K562 (cell line): ENCODE results near the gene SLC49A4. TPM values are rescaled to one million over a fixed set of nuclear protein-coding genes. Genes with fewer than 3 reads are reported as not detected.
A peak's percentile ranks its signal among the peaks of the same experiment; 100 is the strongest.

Experiments used
- DMBX1 ChIP-seq: fragments of 250-450 bp; sonication (Bioruptor Pico); IDR thresholded peaks from 2 replicates; pipeline ENCODE4 v1.8.0; 2022; ENCODE audit warnings: inconsistent platforms, mild to moderate bottlenecking, moderate library complexity, borderline replicate concordance
- MBD2 ChIP-seq: sonication (generic); IDR thresholded peaks from 2 replicates; pipeline ENCODE4 v1.6.1; 2016; ENCODE audit warnings: low read depth, borderline replicate concordance
- MTA1 ChIP-seq: fragments of 450-650 bp; IDR thresholded peaks from 2 replicates; pipeline ENCODE4 v1.6.1; 2017; ENCODE audit warnings: borderline replicate concordance
- RBM17 ChIP-seq: fragments of 200-400 bp; formaldehyde crosslinking; IDR thresholded peaks from 2 replicates; pipeline ENCODE4 v1.6.1; 2017; ENCODE audit warnings: low read depth, mild to moderate bottlenecking, low read length, borderline replicate concordance
- SREBF1 ChIP-seq: fragments of 150-350 bp; IDR thresholded peaks from 2 replicates; pipeline ENCODE4 v1.6.1; 2014; ENCODE audit warnings: antibody characterized with exemption, low read depth, low read length, borderline replicate concordance
- ZNF316 ChIP-seq: fragments of 450-650 bp; IDR thresholded peaks from 2 replicates; pipeline ENCODE4 v1.6.1; 2016
- ZNF384 ChIP-seq: IDR thresholded peaks from 2 replicates; pipeline ENCODE4 v1.6.1; 2012; ENCODE audit warnings: low read depth, low read length, improper control_type of control experiment
- ZSCAN32 ChIP-seq: fragments of 450-650 bp; formaldehyde crosslinking; IDR thresholded peaks from 2 replicates; pipeline ENCODE4 v1.4.0; 2020; ENCODE audit warnings: mild to moderate bottlenecking, moderate library complexity
- polyA plus RNA-seq, 8 experiments: library from polyadenylated mRNA; depleted of rRNA in 4 of 8; stranded (reverse) in 5 of 8; unstranded in 3 of 8; fragments of >200 nt; fragmentation: Nextera tagmentation in 2 of 8; fragmentation: Illumina TruSeq in 1 of 8; extraction: Ambion mirVana in 2 of 8; extraction: Trizol in 1 of 8; gene quantifications; 2 replicates each; pipeline versions ENCODE4 v1.2.1 to v1.2.3, GENCODE V29; 2011 to 2014; ENCODE audit warnings: inconsistent platforms in 1 of 8, missing spikeins in 1 of 8
- total RNA-seq, 7 experiments: library from RNA; depleted of rRNA in 6 of 7; stranded (reverse); fragments of >200 nt in 6 of 7; fragmentation: Illumina TruSeq in 2 of 7; extraction: Trizol in 2 of 7; gene quantifications; 2 replicates each; pipeline versions ENCODE4 v1.2.1 to v1.2.3, GENCODE V29; 2011 to 2021; ENCODE audit warnings: low replicate concordance in 1 of 7
- TF ChIP-seq, protein P1 (sequence below): fragments of 450-650 bp; IDR thresholded peaks from 2 replicates; pipeline ENCODE4 v1.6.1; 2016; ENCODE audit warnings: mild to moderate bottlenecking, moderate library complexity
- TF ChIP-seq, protein P2 (sequence below): fragments of 250-450 bp; sonication (Bioruptor Pico); IDR thresholded peaks from 2 replicates; pipeline ENCODE4 v1.5.0; 2021; ENCODE audit warnings: mild to moderate bottlenecking, borderline replicate concordance
- TF ChIP-seq, protein P3 (sequence below): fragments of 250-450 bp; sonication (Bioruptor Pico); IDR thresholded peaks from 2 replicates; pipeline ENCODE4 v1.5.0; 2020; ENCODE audit warnings: mild to moderate bottlenecking, borderline replicate concordance

Gene SLC49A4
- total and polyA plus RNA-seq, 9 of the 15 experiments (the other 6 are each of a cell fraction or from before 2014, with no cell fraction given): 0.15 to 1.3 (median 0.83) TPM

DNA sequence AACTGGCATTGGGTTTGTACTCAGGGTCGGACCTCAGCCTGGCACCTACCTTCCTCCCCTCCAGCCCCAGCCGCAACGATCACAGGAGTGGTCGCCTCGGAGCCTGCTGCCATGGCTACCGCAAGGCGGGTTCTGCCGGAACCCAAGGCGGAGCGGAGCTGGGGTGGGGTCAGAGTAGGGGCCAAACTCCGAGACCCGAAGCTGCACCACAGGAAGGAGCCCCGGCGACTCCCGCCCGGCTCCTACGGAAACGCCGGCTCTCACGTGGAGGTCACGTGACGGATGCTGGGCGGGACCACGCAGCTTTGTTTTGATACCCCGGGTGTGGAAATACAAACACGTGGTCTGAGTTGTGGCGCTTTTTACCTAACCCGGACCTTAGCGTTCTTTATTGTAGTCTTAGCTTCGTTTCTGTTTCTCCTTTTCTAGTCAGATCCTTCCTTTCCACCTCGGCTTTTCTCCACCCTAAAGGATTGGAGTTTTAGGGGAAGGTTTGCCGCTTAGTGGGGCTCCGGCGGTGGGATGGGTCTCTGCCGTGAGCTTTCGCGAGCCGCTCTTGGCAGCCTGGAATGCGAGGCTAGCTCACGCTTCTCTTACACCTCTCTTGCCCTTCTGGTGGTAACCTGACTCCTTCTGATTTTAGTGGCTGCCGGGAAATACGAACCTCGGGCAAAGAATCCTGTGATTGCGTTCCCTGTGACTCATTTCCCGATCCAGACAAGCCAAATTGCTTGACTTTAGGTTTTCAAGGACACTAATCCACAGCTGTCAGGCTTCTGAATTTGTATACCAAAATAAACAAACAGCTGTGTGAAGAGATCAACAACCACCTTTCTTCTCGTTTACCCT is 1.1 kb upstream of the SLC49A4 start, which contains the start of gene HSPBAP1 (continued):
- TF ChIP-seq, protein P1, sequence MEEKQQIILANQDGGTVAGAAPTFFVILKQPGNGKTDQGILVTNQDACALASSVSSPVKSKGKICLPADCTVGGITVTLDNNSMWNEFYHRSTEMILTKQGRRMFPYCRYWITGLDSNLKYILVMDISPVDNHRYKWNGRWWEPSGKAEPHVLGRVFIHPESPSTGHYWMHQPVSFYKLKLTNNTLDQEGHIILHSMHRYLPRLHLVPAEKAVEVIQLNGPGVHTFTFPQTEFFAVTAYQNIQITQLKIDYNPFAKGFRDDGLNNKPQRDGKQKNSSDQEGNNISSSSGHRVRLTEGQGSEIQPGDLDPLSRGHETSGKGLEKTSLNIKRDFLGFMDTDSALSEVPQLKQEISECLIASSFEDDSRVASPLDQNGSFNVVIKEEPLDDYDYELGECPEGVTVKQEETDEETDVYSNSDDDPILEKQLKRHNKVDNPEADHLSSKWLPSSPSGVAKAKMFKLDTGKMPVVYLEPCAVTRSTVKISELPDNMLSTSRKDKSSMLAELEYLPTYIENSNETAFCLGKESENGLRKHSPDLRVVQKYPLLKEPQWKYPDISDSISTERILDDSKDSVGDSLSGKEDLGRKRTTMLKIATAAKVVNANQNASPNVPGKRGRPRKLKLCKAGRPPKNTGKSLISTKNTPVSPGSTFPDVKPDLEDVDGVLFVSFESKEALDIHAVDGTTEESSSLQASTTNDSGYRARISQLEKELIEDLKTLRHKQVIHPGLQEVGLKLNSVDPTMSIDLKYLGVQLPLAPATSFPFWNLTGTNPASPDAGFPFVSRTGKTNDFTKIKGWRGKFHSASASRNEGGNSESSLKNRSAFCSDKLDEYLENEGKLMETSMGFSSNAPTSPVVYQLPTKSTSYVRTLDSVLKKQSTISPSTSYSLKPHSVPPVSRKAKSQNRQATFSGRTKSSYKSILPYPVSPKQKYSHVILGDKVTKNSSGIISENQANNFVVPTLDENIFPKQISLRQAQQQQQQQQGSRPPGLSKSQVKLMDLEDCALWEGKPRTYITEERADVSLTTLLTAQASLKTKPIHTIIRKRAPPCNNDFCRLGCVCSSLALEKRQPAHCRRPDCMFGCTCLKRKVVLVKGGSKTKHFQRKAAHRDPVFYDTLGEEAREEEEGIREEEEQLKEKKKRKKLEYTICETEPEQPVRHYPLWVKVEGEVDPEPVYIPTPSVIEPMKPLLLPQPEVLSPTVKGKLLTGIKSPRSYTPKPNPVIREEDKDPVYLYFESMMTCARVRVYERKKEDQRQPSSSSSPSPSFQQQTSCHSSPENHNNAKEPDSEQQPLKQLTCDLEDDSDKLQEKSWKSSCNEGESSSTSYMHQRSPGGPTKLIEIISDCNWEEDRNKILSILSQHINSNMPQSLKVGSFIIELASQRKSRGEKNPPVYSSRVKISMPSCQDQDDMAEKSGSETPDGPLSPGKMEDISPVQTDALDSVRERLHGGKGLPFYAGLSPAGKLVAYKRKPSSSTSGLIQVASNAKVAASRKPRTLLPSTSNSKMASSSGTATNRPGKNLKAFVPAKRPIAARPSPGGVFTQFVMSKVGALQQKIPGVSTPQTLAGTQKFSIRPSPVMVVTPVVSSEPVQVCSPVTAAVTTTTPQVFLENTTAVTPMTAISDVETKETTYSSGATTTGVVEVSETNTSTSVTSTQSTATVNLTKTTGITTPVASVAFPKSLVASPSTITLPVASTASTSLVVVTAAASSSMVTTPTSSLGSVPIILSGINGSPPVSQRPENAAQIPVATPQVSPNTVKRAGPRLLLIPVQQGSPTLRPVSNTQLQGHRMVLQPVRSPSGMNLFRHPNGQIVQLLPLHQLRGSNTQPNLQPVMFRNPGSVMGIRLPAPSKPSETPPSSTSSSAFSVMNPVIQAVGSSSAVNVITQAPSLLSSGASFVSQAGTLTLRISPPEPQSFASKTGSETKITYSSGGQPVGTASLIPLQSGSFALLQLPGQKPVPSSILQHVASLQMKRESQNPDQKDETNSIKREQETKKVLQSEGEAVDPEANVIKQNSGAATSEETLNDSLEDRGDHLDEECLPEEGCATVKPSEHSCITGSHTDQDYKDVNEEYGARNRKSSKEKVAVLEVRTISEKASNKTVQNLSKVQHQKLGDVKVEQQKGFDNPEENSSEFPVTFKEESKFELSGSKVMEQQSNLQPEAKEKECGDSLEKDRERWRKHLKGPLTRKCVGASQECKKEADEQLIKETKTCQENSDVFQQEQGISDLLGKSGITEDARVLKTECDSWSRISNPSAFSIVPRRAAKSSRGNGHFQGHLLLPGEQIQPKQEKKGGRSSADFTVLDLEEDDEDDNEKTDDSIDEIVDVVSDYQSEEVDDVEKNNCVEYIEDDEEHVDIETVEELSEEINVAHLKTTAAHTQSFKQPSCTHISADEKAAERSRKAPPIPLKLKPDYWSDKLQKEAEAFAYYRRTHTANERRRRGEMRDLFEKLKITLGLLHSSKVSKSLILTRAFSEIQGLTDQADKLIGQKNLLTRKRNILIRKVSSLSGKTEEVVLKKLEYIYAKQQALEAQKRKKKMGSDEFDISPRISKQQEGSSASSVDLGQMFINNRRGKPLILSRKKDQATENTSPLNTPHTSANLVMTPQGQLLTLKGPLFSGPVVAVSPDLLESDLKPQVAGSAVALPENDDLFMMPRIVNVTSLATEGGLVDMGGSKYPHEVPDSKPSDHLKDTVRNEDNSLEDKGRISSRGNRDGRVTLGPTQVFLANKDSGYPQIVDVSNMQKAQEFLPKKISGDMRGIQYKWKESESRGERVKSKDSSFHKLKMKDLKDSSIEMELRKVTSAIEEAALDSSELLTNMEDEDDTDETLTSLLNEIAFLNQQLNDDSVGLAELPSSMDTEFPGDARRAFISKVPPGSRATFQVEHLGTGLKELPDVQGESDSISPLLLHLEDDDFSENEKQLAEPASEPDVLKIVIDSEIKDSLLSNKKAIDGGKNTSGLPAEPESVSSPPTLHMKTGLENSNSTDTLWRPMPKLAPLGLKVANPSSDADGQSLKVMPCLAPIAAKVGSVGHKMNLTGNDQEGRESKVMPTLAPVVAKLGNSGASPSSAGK: peak; percentile 99
- TF ChIP-seq MBD2 (no peak), RBM17 (no peak), ZNF316 (no peak), SREBF1 (no peak), ZSCAN32 (no peak), DMBX1 (no peak), ZNF384 (no peak), MTA1 (no peak)
- TF ChIP-seq, protein P2, sequence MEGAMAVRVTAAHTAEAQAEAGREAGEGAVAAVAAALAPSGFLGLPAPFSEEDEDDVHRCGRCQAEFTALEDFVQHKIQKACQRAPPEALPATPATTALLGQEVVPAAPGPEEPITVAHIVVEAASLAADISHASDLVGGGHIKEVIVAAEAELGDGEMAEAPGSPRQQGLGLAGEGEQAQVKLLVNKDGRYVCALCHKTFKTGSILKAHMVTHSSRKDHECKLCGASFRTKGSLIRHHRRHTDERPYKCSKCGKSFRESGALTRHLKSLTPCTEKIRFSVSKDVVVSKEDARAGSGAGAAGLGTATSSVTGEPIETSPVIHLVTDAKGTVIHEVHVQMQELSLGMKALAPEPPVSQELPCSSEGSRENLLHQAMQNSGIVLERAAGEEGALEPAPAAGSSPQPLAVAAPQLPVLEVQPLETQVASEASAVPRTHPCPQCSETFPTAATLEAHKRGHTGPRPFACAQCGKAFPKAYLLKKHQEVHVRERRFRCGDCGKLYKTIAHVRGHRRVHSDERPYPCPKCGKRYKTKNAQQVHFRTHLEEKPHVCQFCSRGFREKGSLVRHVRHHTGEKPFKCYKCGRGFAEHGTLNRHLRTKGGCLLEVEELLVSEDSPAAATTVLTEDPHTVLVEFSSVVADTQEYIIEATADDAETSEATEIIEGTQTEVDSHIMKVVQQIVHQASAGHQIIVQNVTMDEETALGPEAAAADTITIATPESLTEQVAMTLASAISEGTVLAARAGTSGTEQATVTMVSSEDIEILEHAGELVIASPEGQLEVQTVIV (CRISPR knock-in tag): no peak
- TF ChIP-seq, protein P3, sequence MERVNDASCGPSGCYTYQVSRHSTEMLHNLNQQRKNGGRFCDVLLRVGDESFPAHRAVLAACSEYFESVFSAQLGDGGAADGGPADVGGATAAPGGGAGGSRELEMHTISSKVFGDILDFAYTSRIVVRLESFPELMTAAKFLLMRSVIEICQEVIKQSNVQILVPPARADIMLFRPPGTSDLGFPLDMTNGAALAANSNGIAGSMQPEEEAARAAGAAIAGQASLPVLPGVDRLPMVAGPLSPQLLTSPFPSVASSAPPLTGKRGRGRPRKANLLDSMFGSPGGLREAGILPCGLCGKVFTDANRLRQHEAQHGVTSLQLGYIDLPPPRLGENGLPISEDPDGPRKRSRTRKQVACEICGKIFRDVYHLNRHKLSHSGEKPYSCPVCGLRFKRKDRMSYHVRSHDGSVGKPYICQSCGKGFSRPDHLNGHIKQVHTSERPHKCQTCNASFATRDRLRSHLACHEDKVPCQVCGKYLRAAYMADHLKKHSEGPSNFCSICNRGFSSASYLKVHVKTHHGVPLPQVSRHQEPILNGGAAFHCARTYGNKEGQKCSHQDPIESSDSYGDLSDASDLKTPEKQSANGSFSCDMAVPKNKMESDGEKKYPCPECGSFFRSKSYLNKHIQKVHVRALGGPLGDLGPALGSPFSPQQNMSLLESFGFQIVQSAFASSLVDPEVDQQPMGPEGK (CRISPR knock-in tag): no peak
